ENCODE data around the gene MBLAC1. TPM values are rescaled to one million over a fixed set of nuclear protein-coding genes. Genes with fewer than 3 reads are reported as not detected.
A peak's percentile ranks its signal among the peaks of the same experiment; 100 is the strongest.

Gene MBLAC1
- total and polyA plus RNA-seq, 10 of the 15 experiments (the other 5 are each of a cell fraction or from before 2014, with no cell fraction given): 0.24 to 3.2 (median 1.8) TPM; not detected in 1

DNA sequence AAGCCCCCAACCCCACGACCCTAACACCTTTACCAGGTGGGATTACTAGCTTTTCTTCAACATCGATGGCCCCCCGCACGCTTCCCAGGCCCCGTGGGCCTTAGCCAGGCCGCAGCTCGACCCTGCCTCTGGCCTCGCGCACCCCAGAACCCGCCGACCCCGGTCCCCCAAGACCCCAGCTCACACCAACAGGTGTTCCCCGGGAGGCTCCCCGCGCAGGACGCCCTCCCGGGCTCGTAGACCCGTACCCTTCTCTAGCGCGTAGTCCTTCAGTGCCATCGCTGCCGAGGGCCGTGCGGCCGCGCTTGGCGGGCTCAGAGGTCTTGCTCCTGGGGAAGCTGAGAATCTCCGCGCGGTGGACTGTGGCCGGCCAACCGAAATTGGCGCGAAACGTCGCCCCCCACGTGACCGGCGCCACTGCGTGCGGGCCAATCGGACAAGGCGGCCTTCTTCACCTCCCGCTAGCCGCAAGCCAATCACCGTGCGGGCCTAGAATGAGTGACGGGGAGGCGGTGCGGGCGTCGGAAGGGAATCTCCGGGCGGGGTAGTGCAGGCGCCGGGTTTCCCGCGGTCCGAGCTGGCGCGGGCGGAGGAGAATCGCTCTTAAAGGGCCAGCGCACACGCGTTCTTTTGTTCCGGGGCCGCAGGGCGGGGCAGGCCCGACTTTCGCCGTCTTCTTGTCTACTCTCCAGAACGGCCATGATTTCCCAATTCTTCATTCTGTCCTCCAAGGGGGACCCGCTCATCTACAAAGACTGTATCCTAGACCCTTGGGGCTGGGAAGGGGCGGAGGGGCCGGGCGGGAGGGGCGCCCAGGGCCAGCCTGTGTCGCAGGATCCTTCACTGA, 25.5 kb upstream of the MBLAC1 start, which contains the start of the genes AP4M1 and MCM7 (continued):
- TF ChIP-seq, protein P1, sequence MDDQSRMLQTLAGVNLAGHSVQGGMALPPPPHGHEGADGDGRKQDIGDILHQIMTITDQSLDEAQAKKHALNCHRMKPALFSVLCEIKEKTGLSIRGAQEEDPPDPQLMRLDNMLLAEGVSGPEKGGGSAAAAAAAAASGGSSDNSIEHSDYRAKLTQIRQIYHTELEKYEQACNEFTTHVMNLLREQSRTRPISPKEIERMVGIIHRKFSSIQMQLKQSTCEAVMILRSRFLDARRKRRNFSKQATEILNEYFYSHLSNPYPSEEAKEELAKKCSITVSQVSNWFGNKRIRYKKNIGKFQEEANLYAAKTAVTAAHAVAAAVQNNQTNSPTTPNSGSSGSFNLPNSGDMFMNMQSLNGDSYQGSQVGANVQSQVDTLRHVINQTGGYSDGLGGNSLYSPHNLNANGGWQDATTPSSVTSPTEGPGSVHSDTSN (IDR thresholded peaks at IDR 0.05; ENCODE audit: insufficient replicate concordance, low read depth, low read length): peak; percentile 98
- TF ChIP-seq, protein P2, sequence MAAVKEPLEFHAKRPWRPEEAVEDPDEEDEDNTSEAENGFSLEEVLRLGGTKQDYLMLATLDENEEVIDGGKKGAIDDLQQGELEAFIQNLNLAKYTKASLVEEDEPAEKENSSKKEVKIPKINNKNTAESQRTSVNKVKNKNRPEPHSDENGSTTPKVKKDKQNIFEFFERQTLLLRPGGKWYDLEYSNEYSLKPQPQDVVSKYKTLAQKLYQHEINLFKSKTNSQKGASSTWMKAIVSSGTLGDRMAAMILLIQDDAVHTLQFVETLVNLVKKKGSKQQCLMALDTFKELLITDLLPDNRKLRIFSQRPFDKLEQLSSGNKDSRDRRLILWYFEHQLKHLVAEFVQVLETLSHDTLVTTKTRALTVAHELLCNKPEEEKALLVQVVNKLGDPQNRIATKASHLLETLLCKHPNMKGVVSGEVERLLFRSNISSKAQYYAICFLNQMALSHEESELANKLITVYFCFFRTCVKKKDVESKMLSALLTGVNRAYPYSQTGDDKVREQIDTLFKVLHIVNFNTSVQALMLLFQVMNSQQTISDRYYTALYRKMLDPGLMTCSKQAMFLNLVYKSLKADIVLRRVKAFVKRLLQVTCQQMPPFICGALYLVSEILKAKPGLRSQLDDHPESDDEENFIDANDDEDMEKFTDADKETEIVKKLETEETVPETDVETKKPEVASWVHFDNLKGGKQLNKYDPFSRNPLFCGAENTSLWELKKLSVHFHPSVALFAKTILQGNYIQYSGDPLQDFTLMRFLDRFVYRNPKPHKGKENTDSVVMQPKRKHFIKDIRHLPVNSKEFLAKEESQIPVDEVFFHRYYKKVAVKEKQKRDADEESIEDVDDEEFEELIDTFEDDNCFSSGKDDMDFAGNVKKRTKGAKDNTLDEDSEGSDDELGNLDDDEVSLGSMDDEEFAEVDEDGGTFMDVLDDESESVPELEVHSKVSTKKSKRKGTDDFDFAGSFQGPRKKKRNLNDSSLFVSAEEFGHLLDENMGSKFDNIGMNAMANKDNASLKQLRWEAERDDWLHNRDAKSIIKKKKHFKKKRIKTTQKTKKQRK (IDR thresholded peaks at IDR 0.05; ENCODE audit: low read depth, low read length): no peak
- TF ChIP-seq BACH1 (IDR thresholded peaks at IDR 0.05; ENCODE audit: borderline replicate concordance) (no peak), TBL1XR1 (IDR thresholded peaks at IDR 0.05; ENCODE audit: low read depth, low read length) (peak; percentile 9; the same call in 1 of the 2 replicates), RAD21 (IDR thresholded peaks at IDR 0.05; ENCODE audit: insufficient read depth, low read depth, low read length) (no peak), ZSCAN29 (IDR thresholded peaks at IDR 0.05) (no peak), CREM (IDR thresholded peaks at IDR 0.05; ENCODE audit: low read depth) (peak; percentile 64), CHD2 (IDR thresholded peaks at IDR 0.05; ENCODE audit: borderline replicate concordance, low read depth, low read length) (peak; percentile 83), RB1 (IDR thresholded peaks at IDR 0.05; ENCODE audit: borderline replicate concordance) (peak; percentile 99), SREBF1 (IDR thresholded peaks at IDR 0.05; ENCODE audit: low read length) (no peak), BRCA1 (IDR thresholded peaks at IDR 0.05; ENCODE audit: low read depth, low read length) (no peak), SREBF2 (IDR thresholded peaks at IDR 0.05; ENCODE audit: low read length) (no peak), SMAD5 (IDR thresholded peaks at IDR 0.05; ENCODE audit: low read depth) (peak; percentile 71), ESRRA (IDR thresholded peaks at IDR 0.05; ENCODE audit: low read length) (no peak), CBX3 (IDR thresholded peaks at IDR 0.05; ENCODE audit: borderline replicate concordance, low read depth) (no peak), CBFB (IDR thresholded peaks at IDR 0.05; ENCODE audit: low read depth) (peak; percentile 53), FOXK2 (IDR thresholded peaks at IDR 0.05) (no peak), ZNF274 (IDR thresholded peaks at IDR 0.05; ENCODE audit: insufficient read depth, insufficient read length) (no peak), KAT2A (conservative IDR thresholded peaks at IDR 0.05; ENCODE audit: control insufficient read depth, low read depth, low read length) (no peak), ZNF622 (IDR thresholded peaks at IDR 0.05) (no peak), YBX1 (IDR thresholded peaks at IDR 0.05) (no peak), STAT3 (IDR thresholded peaks at IDR 0.05; ENCODE audit: low read depth, low read length) (no peak)
- TF ChIP-seq, protein P3, sequence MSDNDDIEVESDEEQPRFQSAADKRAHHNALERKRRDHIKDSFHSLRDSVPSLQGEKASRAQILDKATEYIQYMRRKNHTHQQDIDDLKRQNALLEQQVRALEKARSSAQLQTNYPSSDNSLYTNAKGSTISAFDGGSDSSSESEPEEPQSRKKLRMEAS (IDR thresholded peaks at IDR 0.05; ENCODE audit: low read depth, low read length): peak; percentile 97
- TF ChIP-seq, protein P4, sequence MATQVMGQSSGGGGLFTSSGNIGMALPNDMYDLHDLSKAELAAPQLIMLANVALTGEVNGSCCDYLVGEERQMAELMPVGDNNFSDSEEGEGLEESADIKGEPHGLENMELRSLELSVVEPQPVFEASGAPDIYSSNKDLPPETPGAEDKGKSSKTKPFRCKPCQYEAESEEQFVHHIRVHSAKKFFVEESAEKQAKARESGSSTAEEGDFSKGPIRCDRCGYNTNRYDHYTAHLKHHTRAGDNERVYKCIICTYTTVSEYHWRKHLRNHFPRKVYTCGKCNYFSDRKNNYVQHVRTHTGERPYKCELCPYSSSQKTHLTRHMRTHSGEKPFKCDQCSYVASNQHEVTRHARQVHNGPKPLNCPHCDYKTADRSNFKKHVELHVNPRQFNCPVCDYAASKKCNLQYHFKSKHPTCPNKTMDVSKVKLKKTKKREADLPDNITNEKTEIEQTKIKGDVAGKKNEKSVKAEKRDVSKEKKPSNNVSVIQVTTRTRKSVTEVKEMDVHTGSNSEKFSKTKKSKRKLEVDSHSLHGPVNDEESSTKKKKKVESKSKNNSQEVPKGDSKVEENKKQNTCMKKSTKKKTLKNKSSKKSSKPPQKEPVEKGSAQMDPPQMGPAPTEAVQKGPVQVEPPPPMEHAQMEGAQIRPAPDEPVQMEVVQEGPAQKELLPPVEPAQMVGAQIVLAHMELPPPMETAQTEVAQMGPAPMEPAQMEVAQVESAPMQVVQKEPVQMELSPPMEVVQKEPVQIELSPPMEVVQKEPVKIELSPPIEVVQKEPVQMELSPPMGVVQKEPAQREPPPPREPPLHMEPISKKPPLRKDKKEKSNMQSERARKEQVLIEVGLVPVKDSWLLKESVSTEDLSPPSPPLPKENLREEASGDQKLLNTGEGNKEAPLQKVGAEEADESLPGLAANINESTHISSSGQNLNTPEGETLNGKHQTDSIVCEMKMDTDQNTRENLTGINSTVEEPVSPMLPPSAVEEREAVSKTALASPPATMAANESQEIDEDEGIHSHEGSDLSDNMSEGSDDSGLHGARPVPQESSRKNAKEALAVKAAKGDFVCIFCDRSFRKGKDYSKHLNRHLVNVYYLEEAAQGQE (IDR thresholded peaks at IDR 0.05; ENCODE audit: low read depth, low read length): no peak

Data from GM12878 (cell line).